H9 (cell line): ENCODE data around the gene MICAL2. TPM values are rescaled to one million over a fixed set of nuclear protein-coding genes. Genes with fewer than 3 reads are reported as not detected.
A peak's percentile ranks its signal among the peaks of the same experiment; 100 is the strongest.

Source experiments
- DNase-seq: peaks from one replicate; pipeline ENCODE4 v3.0.0-alpha.2; 2017
- H2AFZ ChIP-seq: one replicate; pipeline ENCODE4 v1.6.1; 2013; ENCODE audit warnings: mild to moderate bottlenecking, low read length, control low read depth, moderate library complexity
- H2AK5ac ChIP-seq: 2 replicates; pipeline ENCODE4 v1.6.1; 2013; ENCODE audit warnings: low read length, control low read depth, mixed read lengths; ENCODE audit not compliant: insufficient read length
- H2BK120ac ChIP-seq: one replicate; pipeline ENCODE4 v1.6.1; 2013; ENCODE audit warnings: low read depth, mild to moderate bottlenecking, low read length, control low read depth, inconsistent platforms; ENCODE audit not compliant: poor library complexity, severe bottlenecking
- H2BK12ac ChIP-seq: 2 replicates; pipeline ENCODE4 v1.6.1; 2013; ENCODE audit warnings: low read length, control low read depth, mixed read lengths, low read depth; ENCODE audit not compliant: insufficient read length
- H2BK15ac ChIP-seq: 2 replicates; pipeline ENCODE4 v1.6.1; 2013; ENCODE audit warnings: low read depth, low read length, control low read depth
- H2BK20ac ChIP-seq: one replicate; pipeline ENCODE4 v1.6.1; 2013; ENCODE audit warnings: low read depth, mild to moderate bottlenecking, low read length, control low read depth, inconsistent platforms; ENCODE audit not compliant: poor library complexity, severe bottlenecking
- H2BK5ac ChIP-seq: 2 replicates; pipeline ENCODE4 v1.6.1; 2013; ENCODE audit warnings: low read length, control low read depth, mixed read lengths; ENCODE audit not compliant: insufficient read length
- H3K14ac ChIP-seq: 2 replicates; pipeline ENCODE4 v1.6.1; 2013; ENCODE audit warnings: low read length, control low read depth; ENCODE audit not compliant: insufficient read depth
- H3K18ac ChIP-seq: 2 replicates; pipeline ENCODE4 v1.6.1; 2013; ENCODE audit warnings: low read depth, mild to moderate bottlenecking, mixed read lengths, low read length, control low read depth; ENCODE audit not compliant: insufficient read length
- H3K23ac ChIP-seq: 2 replicates; pipeline ENCODE4 v1.6.1; 2013; ENCODE audit warnings: low read length, control low read depth, mixed read lengths, low read depth; ENCODE audit not compliant: insufficient read length
- H3K23me2 ChIP-seq: 2 replicates; pipeline ENCODE4 v1.6.1; 2013; ENCODE audit warnings: low read depth, mild to moderate bottlenecking, mixed read lengths, low read length, control low read depth; ENCODE audit not compliant: insufficient read length, poor library complexity, severe bottlenecking
- H3K27ac ChIP-seq: 2 replicates; pipeline ENCODE4 v1.5.1; 2013; ENCODE audit warnings: low read length, control low read depth, mixed read lengths, low read depth; ENCODE audit not compliant: insufficient read length
- H3K27me3 ChIP-seq: 2 replicates; pipeline ENCODE4 v1.6.1; 2013; ENCODE audit warnings: low read length, control low read depth, inconsistent platforms; ENCODE audit not compliant: insufficient read depth
- H3K4ac ChIP-seq: 2 replicates; pipeline ENCODE4 v1.6.1; 2013; ENCODE audit warnings: low read depth, mild to moderate bottlenecking, control low read depth, inconsistent platforms, low read length, moderate library complexity
- H3K4me1 ChIP-seq: 2 replicates; pipeline ENCODE4 v1.6.1; 2013; ENCODE audit warnings: low read length, control low read depth, inconsistent platforms; ENCODE audit not compliant: insufficient read depth
- H3K4me2 ChIP-seq: 2 replicates; pipeline ENCODE4 v1.6.1; 2013; ENCODE audit warnings: low read length, control low read depth, mixed read lengths; ENCODE audit not compliant: insufficient read length, insufficient read depth
- H3K56ac ChIP-seq: 2 replicates; pipeline ENCODE4 v1.6.1; 2013; ENCODE audit warnings: low read depth, mild to moderate bottlenecking, mixed read lengths, low read length, control low read depth; ENCODE audit not compliant: insufficient read length
- H3K79me1 ChIP-seq: 2 replicates; pipeline ENCODE4 v1.6.1; 2013; ENCODE audit warnings: low read depth, mild to moderate bottlenecking, moderate library complexity, low read length, control low read depth, inconsistent platforms; ENCODE audit not compliant: insufficient read depth, poor library complexity, severe bottlenecking
- H3K79me2 ChIP-seq: 2 replicates; pipeline ENCODE4 v1.6.1; 2013; ENCODE audit warnings: low read length, control low read depth, inconsistent platforms; ENCODE audit not compliant: insufficient read depth
- H3K9ac ChIP-seq: 2 replicates; pipeline ENCODE4 v1.6.1; 2013; ENCODE audit warnings: low read length, control low read depth, mixed read lengths; ENCODE audit not compliant: insufficient read length; ENCODE audit errors: extremely low read depth
- H3K9me3 ChIP-seq: one replicate; pipeline ENCODE4 v1.6.1; 2013; ENCODE audit warnings: low read depth, low read length, inconsistent platforms; ENCODE audit not compliant: control insufficient read depth
- H3T11ph ChIP-seq: one replicate; pipeline ENCODE4 v1.6.1; 2013; ENCODE audit warnings: mild to moderate bottlenecking, low read length, control low read depth, inconsistent platforms
- H4K20me1 ChIP-seq: one replicate; pipeline ENCODE4 v1.6.1; 2013; ENCODE audit not compliant: control insufficient read depth, insufficient read length, insufficient read depth
- H4K5ac ChIP-seq: 2 replicates; pipeline ENCODE4 v1.6.1; 2013; ENCODE audit warnings: low read depth, mild to moderate bottlenecking, mixed read lengths, low read length, control low read depth; ENCODE audit not compliant: insufficient read length
- H4K8ac ChIP-seq: replicated peaks from 2 replicates; pipeline ENCODE4 v1.6.1; 2013; ENCODE audit warnings: low read length, control low read depth, mixed read lengths, low read depth; ENCODE audit not compliant: insufficient read length
- H4K91ac ChIP-seq: 2 replicates; pipeline ENCODE4 v1.6.1; 2013; ENCODE audit warnings: low read depth, mild to moderate bottlenecking, moderate library complexity, mixed read lengths, low read length, control low read depth; ENCODE audit not compliant: insufficient read length
- H3K27ac Mint-ChIP-seq, 3 experiments: 2 replicates in 2 of 3; 3 replicates in 1 of 3; pipeline ENCODE4 v1.8.0; 2020 to 2021; ENCODE audit warnings: mixed read lengths in 3 of 3, mild to moderate bottlenecking in 1 of 3, moderate library complexity in 1 of 3
- H3K27me3 Mint-ChIP-seq: 2 replicates; pipeline ENCODE4 v1.8.0; 2021; ENCODE audit warnings: low read depth, mild to moderate bottlenecking, moderate library complexity, mixed read lengths
- H3K36me3 Mint-ChIP-seq, 3 experiments: 2 replicates in 2 of 3; 3 replicates in 1 of 3; pipeline ENCODE4 v1.8.0; 2020 to 2021; ENCODE audit warnings: low read depth in 3 of 3, mixed read lengths in 3 of 3; ENCODE audit not compliant: insufficient read depth in 1 of 3
- H3K4me1 Mint-ChIP-seq, 2 experiments: 2 replicates each; pipeline ENCODE4 v1.8.0; 2020; ENCODE audit warnings: mixed read lengths in 2 of 2
- H3K4me3 Mint-ChIP-seq, 2 experiments: 2 replicates in 1 of 2; 3 replicates in 1 of 2; pipeline ENCODE4 v1.8.0; 2020 to 2021; ENCODE audit warnings: mild to moderate bottlenecking in 2 of 2, mixed read lengths in 2 of 2, moderate library complexity in 1 of 2
- H3K9me3 Mint-ChIP-seq, 2 experiments: 2 replicates in 1 of 2; 3 replicates in 1 of 2; pipeline ENCODE4 v1.8.0; 2020; ENCODE audit warnings: mild to moderate bottlenecking in 2 of 2, mixed read lengths in 2 of 2, moderate library complexity in 1 of 2
- CTCF ChIP-seq: fragments of 200-600 bp; sonication (generic); conservative IDR thresholded peaks from 3 replicates; pipeline ENCODE4 v1.8.0; 2021; ENCODE audit warnings: antibody characterized with exemption, mild to moderate bottlenecking
- WGBS: extraction: QIAGEN DNeasy Blood & Tissue Kit; methylation state at CpG from one replicate; pipeline ENCODE4 v1.1.7; 2013; ENCODE audit warnings: missing lambda C conversion rate, low lambda C conversion rate, mixed read lengths; ENCODE audit not compliant: insufficient read length; ENCODE audit errors: extremely low coverage; 5-methylcytosine and 5-hydroxymethylcytosine counted together
- total RNA-seq: library from RNA; stranded (reverse); gene quantifications from 2 replicates; pipeline ENCODE4 v1.2.1, GENCODE V29; 2021

Gene MICAL2
- total RNA-seq, 1 experiment from 2014 or later: 4.7 TPM

GRCh38 chr11:12260731-12261521 is 150.5 kb downstream of the MICAL2 start:
- H3K36me3 Mint-ChIP-seq: no peaks in the 10 kb centered on the region
- H2AFZ ChIP-seq: no peak overlapping the region

More at GRCh38 chr11:12260731-12261521, 150.5 kb downstream of the MICAL2 start:
- Histone ChIP-seq H3K9ac (no peak overlapping the region), H3K79me2 (no peaks in the 10 kb centered on the region), H2BK15ac (no peak overlapping the region), H4K8ac (no peak overlapping the region), H4K20me1 (no peaks in the 10 kb centered on the region), H2AK5ac (no peak overlapping the region), H2BK12ac (no peak overlapping the region), H2BK120ac (no peak overlapping the region), H3K27me3 (no peaks in the 10 kb centered on the region), H2BK20ac (no peak overlapping the region), H2BK5ac (no peak overlapping the region), H3T11ph (no peak overlapping the region), H3K4me1 (no peaks in the 10 kb centered on the region), H3K4ac (no peak overlapping the region), H4K5ac (no peak overlapping the region), H3K79me1 (no peaks in the 10 kb centered on the region), H3K14ac (no peak overlapping the region), H3K27ac (no peak overlapping the region), H3K4me2 (no peak overlapping the region), H3K23me2 (no peaks in the 10 kb centered on the region), H3K18ac (no peak overlapping the region), H4K91ac (no peak overlapping the region), H3K23ac (no peak overlapping the region), H3K56ac (no peak overlapping the region), H3K9me3 (no peaks in the 10 kb centered on the region)
- H3K4me1 Mint-ChIP-seq: peaks cover 5 to 11% of the 10 kb centered on the region in 2 experiments; a peak in 3 of 4 replicates
- no peak for TF ChIP-seq CTCF
- DNase-seq: no peak
- no peaks in the 10 kb centered on the region for H3K9me3 Mint-ChIP-seq
- H3K4me3 Mint-ChIP-seq: no peak overlapping the region
- no peaks in the 10 kb centered on the region for H3K27me3 Mint-ChIP-seq
- H3K27ac Mint-ChIP-seq: peak overlapping the region in 1 of 3 experiments; percentile 53; a peak in 1 of 7 replicates
- WGBS: no CpG with 5 or more reads among the region's 8 CpGs
